ENCODE data around the gene ERMAP. TPM values are rescaled to one million over a fixed set of nuclear protein-coding genes. Genes with fewer than 3 reads are reported as not detected.
A peak's percentile ranks its signal among the peaks of the same experiment; 100 is the strongest.

ERMAP gene
- total and polyA plus RNA-seq, 10 of the 15 experiments (the other 5 are each of a cell fraction or from before 2014, with no cell fraction given) = 1.4 to 6.8 (median 4.1) TPM

- ChIA-PET RAD21 (ENCODE audit: unreplicated experiment) (interaction anchor here (1.4 kb wide), 1 partner anchor 289 kb away, joined by 4 read pairs; no protein-coding TSS in a partner anchor), CTCF (no interaction called here), SMC1A (ENCODE audit: uncharacterized antibody, unreplicated experiment) (no interaction called here), POLR2A (no interaction called here)
- peaks cover 0 to 6% of the 10 kb centered on the region in 2 experiments; a peak in 1 of 4 replicates for H3K36me3 ChIP-seq (ENCODE audit: control insufficient read depth in 2 of 2, insufficient read depth in 2 of 2, low read length in 1 of 2)
- H3K27ac ChIP-seq (ENCODE audit: control insufficient read depth, insufficient read depth) = no peak within 1 kb of the TSS
- no peaks in the 10 kb centered on the region for H3K79me2 ChIP-seq (ENCODE audit: control insufficient read depth, insufficient read depth, low read length)
- in situ Hi-C loops (cut with MboI) = loop anchor here (5.0 kb wide), 1 partner anchor 282 kb away; no protein-coding TSS in a partner anchor
- TF ChIP-seq BACH1 (IDR thresholded peaks at IDR 0.05; ENCODE audit: borderline replicate concordance) (no peak), BCL3 (IDR thresholded peaks at IDR 0.05; ENCODE audit: borderline replicate concordance, insufficient read depth, low read depth, low read length, poor library complexity, severe bottlenecking) (peak; percentile 5), PKNOX1 (IDR thresholded peaks at IDR 0.05) (peak; percentile 23; the same call in 1 of the 2 replicates)
- no peaks in the 10 kb centered on the region for H3K27me3 ChIP-seq (replicated peaks in 1 of 2; ENCODE audit: control insufficient read depth in 2 of 2, insufficient read depth in 2 of 2, low read length in 1 of 2)
- H3K4me1 ChIP-seq (ENCODE audit: control insufficient read depth, insufficient read depth, low read length) = peaks cover 3% of the 10 kb centered on the region; the same call in 1 of the 2 replicates
- no peak within 1 kb of the TSS for H3K4me3 ChIP-seq
- ATAC-seq (peak; percentile 53; the same call in 2 of the 3 replicates), DNase-seq (ENCODE audit: low read depth, low spot score) (no peak), FAIRE-seq (no peak)
- H4K20me1 ChIP-seq (ENCODE audit: control insufficient read depth, insufficient read depth) = no peaks in the 10 kb centered on the region; the same call in 1 of the 2 replicates
- no peak within 1 kb of the TSS for H3K9ac ChIP-seq (ENCODE audit: control insufficient read depth, insufficient read depth, low read length)
- no TSS peak for BruUV-seq (replicated peaks)
- no peaks in the 10 kb centered on the region for H3K9me3 ChIP-seq (replicated peaks; ENCODE audit: control insufficient read depth, insufficient read depth, low read length)
- peak within 1 kb of the TSS; percentile 59 for H3K4me2 ChIP-seq (ENCODE audit: control insufficient read depth, insufficient read depth)
- WGBS (ENCODE audit: insufficient coverage, insufficient replicate concordance, low lambda C conversion rate, missing lambda C conversion rate) = 52% methylated on average over 48 of the region's 54 CpGs
- intact Hi-C loops (cut with micrococcal nuclease; ENCODE audit: unreplicated experiment) = no loop called here
- H2AFZ ChIP-seq (ENCODE audit: control insufficient read depth, low read depth, low read length) = peak within 1 kb of the TSS; percentile 34
Observed at GRCh38 chr1:42784946-42785693, 31.8 kb upstream of the ERMAP start, which contains the start of gene TMEM269. Gene TMEM269 (plus strand): TSS chr1:42784991. CDS start chr1:42789894, 4,903 bp downstream.
